Measurements from ENCODE around the gene AP3B1. TPM values are rescaled to one million over a fixed set of nuclear protein-coding genes. Genes with fewer than 3 reads are reported as not detected.
"Not testable (repeated sequence)": the region's sequence is repeated elsewhere in the genome, so short reads cannot be mapped to it uniquely, and the experiment has no call there.

Gene AP3B1
- total RNA-seq, 3 donors from 2014 or later, result 29.2 to 34.7 (median 31.2) TPM

- DNase-seq, result no peak
- peaks cover 1% of the 10 kb centered on the region for H3K4me1 Mint-ChIP-seq (ENCODE audit: low read depth)
- ATAC-seq, result no peak
- no peak overlapping the region for H3K4me3 Mint-ChIP-seq
- no peaks in the 10 kb centered on the region for H3K27me3 Mint-ChIP-seq (ENCODE audit: low read depth)
- peaks cover 8% of the 10 kb centered on the region for H3K9me3 Mint-ChIP-seq
- peaks cover 45% of the 10 kb centered on the region for H3K36me3 Mint-ChIP-seq (ENCODE audit: insufficient read depth)
Observed at GRCh38 chr5:78203815-78204214, 90.7 kb downstream of the AP3B1 start.

GRCh38 chr5:78190402-78190801 lies 104.1 kb downstream of the AP3B1 start:
- no peaks in the 10 kb centered on the region for H3K27me3 Mint-ChIP-seq (ENCODE audit: low read depth)
- peaks cover 20% of the 10 kb centered on the region for H3K36me3 Mint-ChIP-seq (ENCODE audit: insufficient read depth)
- peaks cover 4% of the 10 kb centered on the region for H3K9me3 Mint-ChIP-seq
- H3K4me3 Mint-ChIP-seq, result no peak overlapping the region
- no peak for DNase-seq
- peaks cover 1% of the 10 kb centered on the region for H3K4me1 Mint-ChIP-seq (ENCODE audit: low read depth)
- no peak for ATAC-seq

GRCh38 chr5:78188681-78189080 lies 105.8 kb downstream of the AP3B1 start:
- not testable (repeated sequence) for ATAC-seq; H3K4me1 Mint-ChIP-seq (ENCODE audit: low read depth); H3K4me3 Mint-ChIP-seq; H3K9me3 Mint-ChIP-seq; DNase-seq; H3K27me3 Mint-ChIP-seq (ENCODE audit: low read depth)
- H3K36me3 Mint-ChIP-seq (ENCODE audit: insufficient read depth), result peaks cover 26% of the 10 kb centered on the region

GRCh38 chr5:78187172-78187571 lies 107.3 kb downstream of the AP3B1 start:
- DNase-seq (no peak), ATAC-seq (no peak)
- Mint-ChIP-seq H3K4me1 (ENCODE audit: low read depth) (peaks cover 3% of the 10 kb centered on the region), H3K27me3 (ENCODE audit: low read depth) (no peaks in the 10 kb centered on the region), H3K9me3 (peaks cover 4% of the 10 kb centered on the region), H3K4me3 (no peak overlapping the region), H3K36me3 (ENCODE audit: insufficient read depth) (peaks cover 31% of the 10 kb centered on the region)

- Mint-ChIP-seq H3K36me3 (ENCODE audit: insufficient read depth) (peaks cover 25% of the 10 kb centered on the region), H3K9me3 (no peaks in the 10 kb centered on the region), H3K27me3 (ENCODE audit: low read depth) (no peaks in the 10 kb centered on the region), H3K4me3 (no peak overlapping the region), H3K4me1 (ENCODE audit: low read depth) (peaks cover 2% of the 10 kb centered on the region)
- ATAC-seq (no peak), DNase-seq (no peak)
Observed at GRCh38 chr5:78182838-78183237, 111.7 kb downstream of the AP3B1 start.

- Mint-ChIP-seq H3K36me3 (ENCODE audit: insufficient read depth) (peaks cover 35% of the 10 kb centered on the region), H3K4me3 (no peak overlapping the region), H3K27me3 (ENCODE audit: low read depth) (no peaks in the 10 kb centered on the region), H3K4me1 (ENCODE audit: low read depth) (peaks cover 2% of the 10 kb centered on the region), H3K9me3 (no peaks in the 10 kb centered on the region)
- no peak for ATAC-seq
- no peak for DNase-seq
Observed at GRCh38 chr5:78178356-78178755, 116.1 kb downstream of the AP3B1 start.

- not testable (repeated sequence) for ATAC-seq; DNase-seq; H3K4me3 Mint-ChIP-seq; H3K4me1 Mint-ChIP-seq (ENCODE audit: low read depth); H3K27me3 Mint-ChIP-seq (ENCODE audit: low read depth)
- peaks cover 66% of the 10 kb centered on the region for H3K36me3 Mint-ChIP-seq (ENCODE audit: insufficient read depth)
- peaks cover 15% of the 10 kb centered on the region for H3K9me3 Mint-ChIP-seq
Observed at GRCh38 chr5:78170335-78170734, 124.2 kb downstream of the AP3B1 start.

- H3K9me3 Mint-ChIP-seq, result no peaks in the 10 kb centered on the region
- no peaks in the 10 kb centered on the region for H3K4me1 Mint-ChIP-seq (ENCODE audit: low read depth)
- H3K4me3 Mint-ChIP-seq, result no peak overlapping the region
- DNase-seq (no peak), ATAC-seq (no peak)
- no peaks in the 10 kb centered on the region for H3K27me3 Mint-ChIP-seq (ENCODE audit: low read depth)
- H3K36me3 Mint-ChIP-seq (ENCODE audit: insufficient read depth), result peaks cover 26% of the 10 kb centered on the region
Observed at GRCh38 chr5:78162253-78162862, 132.1 kb downstream of the AP3B1 start.

GRCh38 chr5:78157001-78157400 lies 137.5 kb downstream of the AP3B1 start:
- Mint-ChIP-seq H3K27me3 (ENCODE audit: low read depth) (no peaks in the 10 kb centered on the region), H3K4me3 (no peak overlapping the region), H3K36me3 (ENCODE audit: insufficient read depth) (peaks cover 58% of the 10 kb centered on the region), H3K4me1 (ENCODE audit: low read depth) (no peaks in the 10 kb centered on the region), H3K9me3 (peaks cover 7% of the 10 kb centered on the region)
- no peak for ATAC-seq
- DNase-seq, result no peak

- ATAC-seq (no peak), DNase-seq (no peak)
- Mint-ChIP-seq H3K36me3 (ENCODE audit: insufficient read depth) (peaks cover 58% of the 10 kb centered on the region), H3K4me1 (ENCODE audit: low read depth) (no peaks in the 10 kb centered on the region), H3K9me3 (peaks cover 7% of the 10 kb centered on the region), H3K4me3 (no peak overlapping the region), H3K27me3 (ENCODE audit: low read depth) (no peaks in the 10 kb centered on the region)
Observed at GRCh38 chr5:78151594-78152271, 142.8 kb downstream of the AP3B1 start.

GRCh38 chr5:78137290-78137689 lies 157.2 kb downstream of the AP3B1 start:
- Mint-ChIP-seq H3K9me3 (no peaks in the 10 kb centered on the region), H3K27me3 (ENCODE audit: low read depth) (no peaks in the 10 kb centered on the region), H3K36me3 (ENCODE audit: insufficient read depth) (peaks cover 24% of the 10 kb centered on the region), H3K4me1 (ENCODE audit: low read depth) (peaks cover 2% of the 10 kb centered on the region), H3K4me3 (no peak overlapping the region)
- DNase-seq, result no peak
- no peak for ATAC-seq

- Mint-ChIP-seq H3K4me3 (no peak overlapping the region), H3K4me1 (ENCODE audit: low read depth) (no peaks in the 10 kb centered on the region), H3K36me3 (ENCODE audit: insufficient read depth) (peaks cover 13% of the 10 kb centered on the region), H3K27me3 (ENCODE audit: low read depth) (no peaks in the 10 kb centered on the region), H3K9me3 (no peaks in the 10 kb centered on the region)
- DNase-seq, result no peak
- no peak for ATAC-seq
Observed at GRCh38 chr5:78133423-78133822, 161.1 kb downstream of the AP3B1 start.

- H3K4me1 Mint-ChIP-seq (ENCODE audit: low read depth), result no peaks in the 10 kb centered on the region
- peaks cover 18% of the 10 kb centered on the region for H3K36me3 Mint-ChIP-seq (ENCODE audit: insufficient read depth)
- no peaks in the 10 kb centered on the region for H3K27me3 Mint-ChIP-seq (ENCODE audit: low read depth)
- no peaks in the 10 kb centered on the region for H3K9me3 Mint-ChIP-seq
- DNase-seq, result no peak
- no peak for ATAC-seq
- no peak overlapping the region for H3K4me3 Mint-ChIP-seq
Observed at GRCh38 chr5:78132507-78132906, 162.0 kb downstream of the AP3B1 start.

GRCh38 chr5:78129597-78129996 lies 164.9 kb downstream of the AP3B1 start:
- Mint-ChIP-seq H3K9me3 (no peaks in the 10 kb centered on the region), H3K4me1 (ENCODE audit: low read depth) (no peaks in the 10 kb centered on the region), H3K4me3 (no peak overlapping the region), H3K27me3 (ENCODE audit: low read depth) (no peaks in the 10 kb centered on the region), H3K36me3 (ENCODE audit: insufficient read depth) (peaks cover 28% of the 10 kb centered on the region)
- no peak for ATAC-seq
- DNase-seq, result no peak

GRCh38 chr5:78127875-78128274 lies 166.6 kb downstream of the AP3B1 start:
- no peaks in the 10 kb centered on the region for H3K27me3 Mint-ChIP-seq (ENCODE audit: low read depth)

More at GRCh38 chr5:78127875-78128274, 166.6 kb downstream of the AP3B1 start:
- Mint-ChIP-seq H3K9me3 (no peaks in the 10 kb centered on the region), H3K36me3 (ENCODE audit: insufficient read depth) (peaks cover 23% of the 10 kb centered on the region), H3K4me1 (ENCODE audit: low read depth) (no peaks in the 10 kb centered on the region), H3K4me3 (no peak overlapping the region)
- DNase-seq, result no peak
- no peak for ATAC-seq

Measured in activated T-cell treated with anti-CD3 and anti-CD28 coated beads, Interleukin-2, amount 50 U/mL, for 4 hours (primary cell).